GM18858 (cell line): ENCODE results near the gene ABI3BP.
"Not testable (repeated sequence)": the region's sequence is repeated elsewhere in the genome, so short reads cannot be mapped to it uniquely, and the experiment has no call there.

Source experiments
- ATAC-seq: cut with Tn5 transposase; IDR thresholded peaks from one replicate; pipeline ENCODE4 v1.9.1; 2021; ENCODE audit not compliant: unreplicated experiment

Gene ABI3BP

GRCh38 chr3:100953103-100953502 lies 40.1 kb downstream of the ABI3BP start:
- ATAC-seq, result no peak

DNA sequence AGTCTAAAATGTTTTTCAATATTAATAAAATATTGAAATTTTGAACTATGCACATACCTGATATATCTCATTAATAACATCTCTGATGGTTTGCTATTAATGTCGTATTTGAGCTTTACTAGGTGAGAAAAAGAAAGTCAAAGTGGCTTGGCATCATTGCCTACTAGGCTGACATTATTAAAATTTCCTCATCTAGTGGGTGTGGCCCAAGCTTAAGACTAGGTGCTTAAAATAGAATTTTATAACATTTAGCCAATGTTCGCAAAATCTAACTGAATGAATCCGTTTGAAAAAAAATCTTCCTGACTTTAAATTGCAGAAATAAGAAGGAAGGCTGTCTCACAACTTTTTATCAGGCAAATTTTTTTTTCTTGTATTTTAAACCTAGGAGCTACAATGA lies 46.1 kb downstream of the ABI3BP start:
- ATAC-seq, result no peak

DNA sequence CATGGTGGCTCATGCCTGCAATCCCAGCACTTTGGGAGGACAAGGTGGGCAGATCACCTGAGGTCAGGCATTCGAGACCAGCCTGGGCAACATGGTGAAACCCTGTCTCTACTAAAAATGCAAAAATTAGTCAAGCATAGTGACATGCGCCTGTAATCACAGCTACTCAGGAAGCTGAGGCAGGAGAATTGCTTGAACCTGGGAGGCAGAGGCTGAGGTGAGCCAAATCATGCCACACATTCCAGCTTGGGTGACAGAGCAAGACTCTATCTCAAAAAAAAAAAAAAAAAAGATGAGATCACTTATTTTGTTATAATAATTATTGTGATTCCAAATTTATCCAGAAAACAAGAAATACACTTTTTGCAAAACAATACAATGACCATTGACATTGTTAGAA lies 47.1 kb downstream of the ABI3BP start:
- not testable (repeated sequence) for ATAC-seq

GRCh38 chr3:100941451-100941850 lies 51.8 kb downstream of the ABI3BP start:
- ATAC-seq, result no peak

DNA sequence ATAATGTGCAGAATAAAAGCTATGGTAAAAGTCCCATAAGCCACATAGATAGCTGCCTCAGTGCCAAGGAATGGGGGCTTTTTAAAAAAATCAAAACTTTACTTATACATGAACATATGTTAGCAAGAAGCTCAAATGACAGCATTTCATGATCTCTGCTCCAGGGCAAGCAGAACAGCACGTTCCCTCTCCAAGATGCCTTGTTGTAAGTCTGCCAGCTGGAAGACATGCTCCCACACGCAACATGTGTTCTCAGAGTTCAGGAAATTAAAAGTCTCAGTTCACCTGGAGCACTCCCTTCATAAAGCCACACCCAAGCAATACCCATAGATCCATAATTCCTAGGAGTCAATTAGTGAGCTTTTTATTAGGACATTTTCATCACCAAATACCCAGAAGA lies 52.2 kb downstream of the ABI3BP start:
- ATAC-seq, result no peak

GRCh38 chr3:100936931-100937330 lies 56.3 kb downstream of the ABI3BP start:
- no peak for ATAC-seq

- no peak for ATAC-seq
These were observed 60.7 kb downstream of the ABI3BP start for GRCh38 chr3:100932491-100932890.

DNA sequence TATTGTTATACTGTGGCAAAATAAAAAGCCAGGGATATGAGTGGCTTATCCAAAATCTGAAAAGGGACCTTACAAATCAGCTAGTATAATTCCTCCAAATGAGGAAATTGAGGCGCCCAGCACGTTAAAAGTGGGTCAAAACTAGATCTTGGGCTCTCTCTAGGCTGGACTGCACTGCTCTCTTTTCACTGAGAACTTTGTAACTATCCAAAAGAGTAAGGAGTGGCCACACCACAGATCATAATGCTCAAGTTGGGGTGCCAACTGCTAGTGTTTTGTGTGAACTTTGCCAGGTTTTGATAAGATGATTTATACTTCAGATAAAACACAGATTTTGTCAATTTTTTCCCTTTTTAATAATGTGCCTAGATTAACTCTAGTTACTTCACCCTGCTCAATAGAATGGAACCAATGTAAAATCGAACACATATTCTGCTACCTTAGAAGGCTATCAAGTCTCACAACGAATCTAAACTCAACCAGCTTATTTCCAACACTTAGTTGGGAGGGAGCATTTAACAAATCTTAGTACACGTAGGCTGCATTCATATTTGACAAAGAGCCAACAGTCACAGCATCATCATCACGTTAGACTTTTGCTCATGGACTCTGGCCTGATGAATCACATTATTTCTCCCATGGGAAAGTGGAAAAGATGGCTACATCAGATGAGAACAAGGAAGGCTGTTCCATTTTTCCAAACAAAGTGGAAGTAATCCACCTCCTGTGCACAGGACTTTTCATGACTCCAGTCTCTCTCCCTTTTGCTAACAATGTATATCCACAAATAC lies 64.4 kb downstream of the ABI3BP start:
- no peak for ATAC-seq

DNA sequence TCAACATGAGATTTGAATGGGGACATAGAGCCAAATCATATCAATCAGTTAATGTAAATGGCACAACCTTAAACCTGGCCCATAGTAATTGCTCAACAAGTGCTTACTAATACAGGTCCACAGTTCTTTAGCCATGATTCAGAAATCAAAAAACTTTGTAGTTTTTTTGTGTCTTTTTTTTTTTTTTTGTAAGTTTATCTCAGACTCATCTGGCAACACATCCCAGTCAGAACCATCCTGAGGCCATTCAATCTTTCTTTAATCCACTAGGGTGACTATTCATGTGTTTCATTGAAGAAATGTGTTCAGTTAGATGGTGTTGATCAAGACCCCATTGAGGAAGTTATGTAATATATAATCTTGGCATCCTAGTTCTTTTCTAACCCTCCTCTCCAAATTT lies 65.4 kb downstream of the ABI3BP start:
- no peak for ATAC-seq

GRCh38 chr3:100915706-100916495 lies 77.3 kb downstream of the ABI3BP start:
- ATAC-seq, result no peak

GRCh38 chr3:100913870-100914648 lies 79.2 kb downstream of the ABI3BP start:
- no peak for ATAC-seq

DNA sequence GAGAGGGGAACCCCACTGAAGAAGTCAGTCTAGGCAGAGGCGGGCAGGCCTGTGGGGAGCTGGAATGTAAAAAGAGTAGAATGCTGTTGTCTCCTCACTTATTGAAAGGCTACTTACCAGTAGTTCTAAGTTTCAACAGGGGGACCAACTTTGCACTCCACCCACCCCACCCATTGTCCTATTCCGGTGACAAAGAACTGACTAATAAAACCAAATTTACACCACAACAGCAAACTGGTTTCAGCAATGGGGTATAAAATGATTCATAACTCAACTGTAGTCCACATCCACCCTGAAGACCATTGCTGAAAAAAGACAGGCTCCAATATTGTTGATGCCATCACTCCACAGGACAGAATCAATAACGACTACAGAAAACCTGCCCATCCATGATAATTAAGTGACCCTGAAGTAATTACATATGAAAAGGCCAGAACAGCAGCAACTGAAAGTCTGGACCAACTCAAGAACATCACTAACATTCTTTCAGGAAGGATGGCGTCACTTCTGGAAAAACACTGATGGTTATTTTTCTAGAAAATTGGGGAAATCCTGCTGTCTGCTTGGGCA lies 80.2 kb downstream of the ABI3BP start:
- ATAC-seq, result no peak

DNA sequence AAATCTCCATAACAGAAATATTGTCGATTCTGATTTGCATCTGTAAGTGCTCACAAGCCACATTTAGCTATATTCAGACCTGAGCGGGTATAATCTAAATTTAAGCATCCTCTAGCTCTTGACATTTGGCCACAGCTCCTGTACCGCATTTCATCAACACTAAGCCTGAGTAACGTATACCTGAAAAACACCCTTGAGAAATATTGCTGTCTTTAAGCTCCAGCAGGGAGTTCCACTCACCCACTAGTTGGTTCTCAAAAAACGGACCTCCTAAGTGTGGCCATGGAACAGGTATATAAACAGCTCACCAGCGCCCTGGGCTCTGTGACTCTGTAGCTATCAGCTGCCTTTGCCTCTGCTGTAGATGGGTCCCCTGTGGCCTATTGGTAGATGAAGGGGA lies 80.7 kb downstream of the ABI3BP start:
- no peak for ATAC-seq

- ATAC-seq, result no peak
These were observed 81.3 kb downstream of the ABI3BP start for GRCh38 chr3:100911956-100912355.

DNA sequence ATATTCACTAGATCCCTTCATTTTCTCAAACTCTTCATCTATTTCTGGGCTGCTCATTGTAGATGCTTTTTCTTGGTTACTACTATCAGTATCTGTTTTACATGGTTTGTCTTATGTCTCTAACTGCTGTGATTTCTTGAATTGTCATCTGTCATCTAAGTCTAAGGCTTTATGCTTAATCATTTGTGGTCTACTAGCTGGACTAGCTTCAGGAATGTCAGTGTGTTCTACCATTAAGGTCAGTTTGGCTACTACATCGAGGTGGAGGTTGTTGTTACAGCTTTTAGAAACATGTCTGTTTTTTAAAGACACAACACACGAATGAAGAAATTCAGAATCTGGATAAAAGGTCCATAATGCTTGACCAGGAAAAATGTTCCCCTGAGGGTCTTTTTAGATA lies 82.2 kb downstream of the ABI3BP start:
- ATAC-seq, result no peak

- ATAC-seq, result no peak
These were observed 90.6 kb downstream of the ABI3BP start for GRCh38 chr3:100902572-100902971.

GRCh38 chr3:100900671-100901335 lies 92.4 kb downstream of the ABI3BP start:
- no peak for ATAC-seq

DNA sequence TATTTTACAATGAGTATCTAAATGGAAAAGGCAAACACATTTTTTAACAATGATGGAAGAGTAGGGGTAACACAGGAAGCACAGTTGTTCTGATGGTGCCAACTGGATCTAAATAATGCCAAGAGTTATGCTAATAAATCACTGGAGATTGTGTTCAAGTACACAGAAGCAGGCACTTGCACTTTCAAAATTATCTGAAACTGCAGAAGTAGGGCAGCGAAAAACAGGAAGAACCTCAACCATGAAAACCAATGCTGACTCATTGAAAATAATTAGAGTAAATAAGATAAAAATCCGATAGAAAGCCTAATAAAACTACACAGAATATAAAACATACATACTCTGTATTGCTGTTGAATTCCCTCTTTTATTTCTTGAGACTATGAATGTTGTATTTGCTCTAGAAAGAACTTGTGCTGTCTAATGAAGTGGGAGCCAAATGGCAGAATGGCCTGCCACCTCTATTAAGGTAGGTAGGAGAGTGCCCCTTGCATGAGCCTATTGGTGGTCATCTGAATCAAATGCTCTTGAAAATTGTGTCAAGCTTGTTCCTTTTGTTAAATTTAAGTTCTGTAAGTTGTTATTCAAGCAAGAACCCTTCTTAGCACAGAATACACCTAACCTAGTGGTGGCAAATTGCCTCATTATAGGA lies 93.7 kb downstream of the ABI3BP start:
- ATAC-seq, result peak; percentile 91

DNA sequence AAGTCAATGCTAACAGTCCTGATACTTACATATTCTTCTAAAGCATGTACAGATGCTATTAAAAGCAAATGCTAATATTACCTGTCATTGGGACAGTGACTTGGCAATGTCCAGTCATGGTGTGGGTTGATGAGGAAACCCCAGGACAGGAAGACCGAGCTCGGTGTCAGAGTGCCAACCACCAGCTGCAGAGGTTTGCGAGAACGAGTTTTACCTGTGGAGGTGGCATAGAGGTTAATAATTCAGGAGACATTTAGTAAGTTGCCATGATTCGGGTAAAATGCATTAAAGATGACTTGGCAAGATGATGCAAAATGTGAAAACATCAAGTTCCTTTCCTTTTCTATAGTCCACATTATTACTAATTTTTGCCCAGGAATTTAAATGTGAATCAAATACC lies 94.5 kb downstream of the ABI3BP start:
- no peak for ATAC-seq

DNA sequence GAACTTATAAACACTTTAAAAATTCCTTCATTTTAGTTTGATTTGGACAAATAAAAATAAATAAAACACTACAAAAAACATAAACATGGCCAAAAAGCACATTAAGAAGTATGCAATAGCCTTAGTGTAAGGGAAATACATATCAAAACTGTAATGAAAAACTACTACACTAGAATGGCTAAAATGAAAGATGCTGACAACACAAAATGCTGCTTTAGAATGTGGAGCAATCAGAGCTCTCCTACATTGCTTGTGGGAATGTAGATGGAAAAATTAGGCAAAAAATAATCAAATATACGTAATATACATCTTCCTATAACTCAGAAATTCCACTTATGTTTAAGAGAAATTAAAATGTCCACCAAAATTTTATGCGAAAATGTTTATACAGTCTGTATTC lies 96.2 kb downstream of the ABI3BP start:
- no peak for ATAC-seq
